Amniotic stem cell (primary cell): ENCODE results near the gene NPAT.

ENCODE experiments used
- DNase-seq: peaks from one replicate; lab custom pipeline; 2025; lab: John Stamatoyannopoulos, UW

NPAT gene

DNA sequence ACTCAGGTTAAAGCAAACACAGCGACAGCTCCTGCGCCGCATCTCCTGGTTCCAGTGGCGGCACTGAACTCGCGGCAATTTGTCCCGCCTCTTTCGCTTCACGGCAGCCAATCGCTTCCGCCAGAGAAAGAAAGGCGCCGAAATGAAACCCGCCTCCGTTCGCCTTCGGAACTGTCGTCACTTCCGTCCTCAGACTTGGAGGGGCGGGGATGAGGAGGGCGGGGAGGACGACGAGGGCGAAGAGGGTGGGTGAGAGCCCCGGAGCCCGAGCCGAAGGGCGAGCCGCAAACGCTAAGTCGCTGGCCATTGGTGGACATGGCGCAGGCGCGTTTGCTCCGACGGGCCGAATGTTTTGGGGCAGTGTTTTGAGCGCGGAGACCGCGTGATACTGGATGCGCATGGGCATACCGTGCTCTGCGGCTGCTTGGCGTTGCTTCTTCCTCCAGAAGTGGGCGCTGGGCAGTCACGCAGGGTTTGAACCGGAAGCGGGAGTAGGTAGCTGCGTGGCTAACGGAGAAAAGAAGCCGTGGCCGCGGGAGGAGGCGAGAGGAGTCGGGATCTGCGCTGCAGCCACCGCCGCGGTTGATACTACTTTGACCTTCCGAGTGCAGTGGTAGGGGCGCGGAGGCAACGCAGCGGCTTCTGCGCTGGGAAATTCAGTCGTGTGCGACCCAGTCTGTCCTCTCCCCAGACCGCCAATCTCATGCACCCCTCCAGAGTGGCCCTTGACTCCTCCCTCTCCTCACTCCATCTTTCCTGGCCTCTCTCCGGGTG lies at the start of gene NPAT, which contains the start of gene ATM:
NPAT (minus strand) TSS at position 65 of the 774 bp plus-strand sequence. CDS start 102 bp downstream, outside the sequence.
ATM (plus strand) TSS at position 494 of the 774 bp plus-strand sequence. CDS start 4,558 bp downstream, outside the sequence.
- DNase-seq, result peak; percentile 99

DNA sequence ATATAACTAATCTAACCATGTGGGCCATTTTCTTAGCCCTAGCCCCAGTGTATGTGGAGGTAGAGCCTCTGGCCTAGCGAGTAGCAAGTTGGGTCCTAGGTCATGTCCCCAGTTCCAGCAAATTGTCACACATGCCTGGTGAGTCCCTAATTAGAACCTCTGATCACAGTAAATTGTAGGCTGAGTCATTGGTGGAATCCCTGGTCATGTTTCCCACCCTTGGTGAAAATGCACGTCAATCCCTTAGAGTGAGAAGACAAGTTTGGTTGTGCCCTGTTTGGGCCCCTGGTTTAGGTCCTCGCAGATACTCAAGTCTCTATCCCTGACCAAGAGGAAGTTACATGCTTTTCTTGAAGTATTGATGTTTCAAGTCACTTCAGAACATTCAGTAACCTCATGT lies 47.1 kb upstream of the NPAT start:
- DNase-seq, result no peak

DNA sequence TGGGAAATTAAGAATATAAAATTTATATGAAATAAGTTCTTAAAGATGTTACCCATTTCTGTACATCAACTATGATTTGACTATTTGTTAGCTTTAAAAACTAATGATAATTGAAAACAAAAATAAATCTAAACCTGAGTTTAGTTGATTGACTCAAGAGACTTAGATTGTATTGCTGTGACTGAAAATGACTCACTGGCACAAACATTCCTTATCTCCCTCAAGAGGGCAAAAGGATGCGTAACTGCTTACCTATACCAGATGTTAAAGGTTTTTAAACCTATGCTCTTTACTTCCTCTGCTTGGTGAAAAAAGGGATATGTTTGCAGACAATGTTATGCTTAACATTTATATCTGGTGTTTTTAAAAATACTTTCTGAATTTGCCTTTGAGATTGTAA lies 30.7 kb upstream of the NPAT start:
- DNase-seq, result no peak

- DNase-seq, result no peak
Observed at GRCh38 chr11:108246885-108247284, 24.4 kb upstream of the NPAT start.

DNA sequence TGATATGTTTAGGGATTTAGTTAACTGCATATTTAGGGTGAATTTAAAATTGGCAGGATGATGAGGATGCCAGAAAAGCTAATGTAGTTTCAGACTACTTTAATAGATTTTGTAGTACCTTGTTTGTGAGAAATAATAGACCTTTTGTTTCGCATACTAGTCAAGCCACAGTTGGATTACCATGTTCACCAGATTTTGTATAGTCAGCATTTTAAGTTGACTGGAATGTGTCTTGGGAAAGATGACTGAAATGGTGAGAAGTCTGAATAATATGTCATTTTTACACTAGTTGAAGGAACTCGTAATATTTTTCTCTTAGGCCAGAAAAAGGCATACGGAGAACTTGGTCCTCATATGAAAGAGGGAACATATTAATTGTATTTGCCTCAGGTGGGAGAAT lies 23.9 kb upstream of the NPAT start:
- DNase-seq, result no peak

DNA sequence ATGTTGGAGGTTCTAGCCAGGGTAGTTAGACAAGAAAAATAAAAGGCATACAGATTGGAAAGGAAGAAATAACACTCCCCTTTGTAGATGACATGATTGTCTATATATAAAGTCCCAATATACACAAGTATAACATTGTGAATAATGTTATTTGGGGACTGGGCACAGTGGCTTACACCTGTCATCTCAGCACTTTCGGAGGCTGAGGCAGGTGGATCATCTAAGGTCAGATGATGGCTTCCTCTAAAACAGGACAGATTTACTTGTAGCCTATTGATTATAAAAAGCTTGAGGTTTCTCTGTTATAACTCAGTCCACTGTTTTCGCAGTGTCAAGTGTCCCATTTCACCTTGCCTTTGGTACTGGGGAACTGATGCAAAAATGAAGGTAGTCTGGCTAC lies 20.0 kb upstream of the NPAT start:
- DNase-seq, result no peak

DNA sequence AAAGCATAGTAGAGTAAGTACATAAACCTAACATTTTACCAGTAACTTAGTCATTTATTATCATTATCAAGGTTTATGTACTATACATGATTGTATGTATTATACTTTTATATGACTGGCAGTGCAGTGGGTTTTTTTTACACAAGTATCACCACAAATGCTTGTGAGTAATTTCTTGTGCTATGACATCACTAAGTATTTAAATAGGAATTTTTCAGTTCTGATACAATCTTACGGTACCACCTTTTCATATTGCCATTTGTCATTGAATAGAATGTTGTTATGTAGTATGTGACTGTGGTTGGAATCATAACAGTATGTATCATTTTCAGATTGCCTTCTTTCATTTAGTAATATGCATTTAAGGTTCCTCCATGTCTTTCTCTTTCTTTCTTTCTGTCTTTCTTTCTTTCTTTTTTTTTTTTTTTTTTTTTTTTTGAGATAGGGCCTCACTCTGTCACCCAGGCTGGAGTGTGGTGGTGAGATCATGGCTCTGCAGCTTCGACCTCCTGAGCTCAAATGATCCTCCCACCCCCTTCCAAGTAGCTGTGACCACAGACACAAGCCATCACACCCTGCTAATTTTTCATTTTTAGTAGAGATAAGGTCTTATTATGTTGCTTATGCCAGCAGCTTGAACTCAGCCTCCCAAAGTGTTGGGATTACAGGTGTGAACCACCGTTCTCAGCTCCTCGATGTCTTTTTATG lies 19.0 kb upstream of the NPAT start:
- DNase-seq, result no peak

GRCh38 chr11:108239076-108239475 lies 16.6 kb upstream of the NPAT start:
- no peak for DNase-seq

DNA sequence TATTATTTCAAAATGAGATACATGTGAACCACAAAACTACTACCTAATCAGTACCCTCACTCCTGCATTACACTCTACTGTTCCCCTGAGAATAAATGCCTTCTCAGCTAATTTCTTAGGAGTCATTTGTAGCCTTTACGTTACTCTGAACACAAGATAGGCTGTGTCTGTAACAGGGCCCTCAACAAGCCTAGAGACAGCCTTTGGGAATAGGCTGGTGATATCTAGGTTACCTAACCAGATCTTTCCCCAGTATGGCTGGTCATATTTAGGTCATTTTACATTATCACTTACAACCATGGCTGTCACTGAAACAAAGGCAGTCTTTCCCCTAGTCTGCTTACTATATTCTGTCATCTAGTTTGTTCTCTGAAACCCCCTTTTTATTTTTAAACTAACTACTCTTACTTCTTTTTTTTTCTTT lies 14.6 kb upstream of the NPAT start:
- no peak for DNase-seq

DNA sequence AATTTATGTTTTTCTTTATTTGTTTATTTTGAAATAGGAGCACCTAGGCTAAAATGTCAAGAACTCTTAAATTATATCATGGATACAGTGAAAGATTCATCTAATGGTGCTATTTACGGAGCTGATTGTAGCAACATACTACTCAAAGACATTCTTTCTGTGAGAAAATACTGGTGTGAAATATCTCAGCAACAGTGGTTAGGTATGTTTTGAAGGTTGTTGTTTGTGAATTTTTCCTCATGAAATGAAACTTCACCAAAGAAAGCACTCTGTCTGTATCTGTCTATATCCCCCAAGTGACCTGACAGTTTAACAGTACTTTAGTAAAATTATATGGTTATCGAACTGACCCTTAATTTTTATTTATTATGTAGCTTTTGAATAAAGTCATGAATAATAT lies 13.2 kb upstream of the NPAT start:
- no peak for DNase-seq

- no peak for DNase-seq
Observed at GRCh38 chr11:108235192-108235591, 12.8 kb upstream of the NPAT start.

DNA sequence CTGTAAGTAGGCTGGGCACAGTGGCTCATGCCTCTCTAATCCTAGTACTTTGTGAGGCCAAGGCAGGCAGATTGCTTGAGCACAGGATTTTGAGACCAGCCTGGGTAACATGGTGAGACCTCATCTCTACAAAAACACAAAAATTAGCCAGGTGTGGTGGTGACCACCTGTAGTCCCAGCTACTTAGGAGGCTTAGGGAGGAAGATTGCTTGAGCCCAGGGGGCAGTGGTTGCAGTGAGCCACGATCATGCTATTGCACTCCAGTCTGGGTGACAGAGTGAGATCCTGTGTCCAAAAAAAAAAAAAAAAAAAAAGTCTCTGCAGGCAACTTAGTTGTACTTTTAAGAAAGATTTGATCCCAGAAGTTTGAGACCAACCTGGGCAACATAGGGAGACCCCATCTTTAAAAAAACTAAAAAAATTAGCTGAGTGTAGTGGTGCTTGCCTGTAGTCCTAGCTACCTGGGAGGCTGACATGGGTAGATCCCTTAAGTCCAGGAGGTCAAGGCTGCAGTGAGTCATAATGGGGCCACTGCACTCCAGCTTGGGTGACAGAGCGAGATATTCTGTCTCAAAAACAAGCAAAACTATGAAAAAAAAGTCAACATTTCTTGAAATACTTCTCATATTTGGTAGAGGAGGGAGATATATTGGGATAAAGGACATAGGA lies 11.0 kb upstream of the NPAT start:
- no peak for DNase-seq

DNA sequence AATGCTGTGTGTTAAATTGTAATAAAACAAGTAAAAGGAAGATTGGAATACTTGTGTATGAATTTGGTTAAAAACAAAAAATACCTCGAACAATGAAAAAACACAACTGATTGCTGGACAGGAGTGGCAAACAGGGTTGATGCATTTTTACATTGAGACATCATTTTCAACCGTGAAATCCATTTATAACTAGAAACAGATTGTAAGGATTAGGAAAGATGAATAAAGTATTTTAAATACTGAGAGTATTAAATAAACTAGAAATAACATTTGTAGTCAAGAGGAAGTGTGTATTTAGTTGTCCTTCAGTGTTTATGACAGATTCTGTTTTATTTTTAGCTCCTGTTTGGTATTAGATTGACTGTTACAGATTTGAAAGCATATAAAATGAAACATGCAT lies 5.8 kb upstream of the NPAT start:
- DNase-seq, result no peak

DNA sequence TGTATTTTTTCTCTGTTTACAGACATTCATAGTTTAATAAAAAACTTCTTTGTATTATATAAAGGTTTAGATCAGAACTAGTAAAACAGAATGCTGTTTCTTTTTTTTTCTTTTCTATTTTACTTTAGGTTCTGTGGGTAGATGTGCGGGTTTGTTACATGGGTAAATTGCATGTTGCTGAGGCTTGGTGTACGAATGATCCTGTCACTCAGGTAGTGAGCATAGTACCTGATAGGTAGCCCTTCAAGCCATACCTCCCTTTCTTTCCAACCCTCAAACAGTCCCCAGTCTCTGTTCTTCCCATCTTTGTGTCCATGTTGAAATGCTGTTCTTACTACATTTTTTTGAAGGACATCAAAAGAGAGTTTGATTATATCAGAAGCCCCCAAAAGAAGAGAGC lies 3.6 kb upstream of the NPAT start:
- DNase-seq, result no peak

GRCh38 chr11:108224911-108225786 lies 2.7 kb upstream of the NPAT start:
- no peak for DNase-seq

DNA sequence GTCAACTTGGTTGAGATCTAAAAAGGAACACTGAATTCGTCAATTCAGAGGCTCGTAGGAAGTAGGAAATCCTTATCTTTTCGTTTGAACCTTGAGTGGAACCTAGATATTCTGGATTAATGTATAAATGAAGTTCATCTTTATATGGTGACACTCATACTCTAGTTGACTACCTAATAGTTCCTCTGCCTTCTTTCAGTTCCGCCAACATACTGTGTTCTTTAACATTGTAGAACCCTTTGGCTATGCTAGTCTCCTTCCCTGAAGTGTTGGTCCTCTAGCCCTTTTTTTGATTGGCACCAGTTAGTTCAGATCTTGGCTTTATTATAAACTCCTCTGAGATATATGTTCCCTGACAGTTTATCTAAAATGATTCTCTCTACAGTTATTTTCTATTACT lies 1.9 kb upstream of the NPAT start:
- no peak for DNase-seq

DNA sequence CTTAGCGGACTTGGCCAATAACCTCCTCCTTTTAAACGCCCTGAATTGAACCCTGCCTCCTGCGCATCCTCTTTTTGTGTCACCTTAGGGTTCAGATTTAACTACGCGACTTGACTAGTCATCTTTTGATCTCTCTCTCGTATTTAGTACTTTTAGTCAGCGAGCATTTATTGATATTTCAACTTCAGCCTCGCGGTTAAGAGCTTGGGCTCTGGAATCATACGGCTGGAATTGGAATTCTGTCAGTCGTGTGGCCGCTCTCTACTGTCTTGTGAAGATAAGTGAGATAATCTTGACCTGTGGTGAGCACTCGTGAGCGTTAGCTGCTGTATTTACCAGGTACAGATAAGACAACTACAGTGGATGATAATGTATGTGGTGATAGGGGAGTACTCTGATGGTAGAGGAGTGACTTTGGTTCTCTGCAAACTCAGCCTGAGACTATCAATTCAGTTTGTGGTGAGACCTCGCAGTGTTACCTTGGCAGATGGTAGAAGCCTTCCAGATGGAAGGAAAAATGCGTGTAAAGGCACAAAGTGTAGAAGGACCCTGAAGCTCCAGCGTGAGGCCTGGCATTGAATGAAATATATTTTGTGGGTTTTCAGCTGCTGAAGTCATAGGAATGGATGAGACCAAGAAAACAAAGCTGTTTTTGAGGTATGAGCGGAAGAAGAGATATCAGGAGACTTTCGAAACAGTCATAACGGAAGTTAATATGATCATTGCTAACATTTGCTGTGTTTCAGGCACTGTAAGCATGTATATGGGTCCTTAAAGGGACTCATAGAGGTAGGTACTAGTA lies 1.1 kb upstream of the NPAT start:
- DNase-seq, result no peak

- no peak for DNase-seq
Observed at GRCh38 chr11:108221911-108222573, 396 bp downstream of the NPAT start.

GRCh38 chr11:108221371-108221770 lies 1.1 kb downstream of the NPAT start:
- no peak for DNase-seq

GRCh38 chr11:108220721-108221336 lies 1.6 kb downstream of the NPAT start:
- no peak for DNase-seq
